IPS-18c (cell line): ENCODE results near the gene KLHL13.
"Not testable (repeated sequence)": the region's sequence is repeated elsewhere in the genome, so short reads cannot be mapped to it uniquely, and the experiment has no call there.

ENCODE experiments used
- H3K4me3 ChIP-seq: 2 replicates; pipeline ENCODE4 v1.7.0; 2013; ENCODE audit warnings: low read depth, mild to moderate bottlenecking, low read length, moderate library complexity; ENCODE audit not compliant: insufficient read depth
- H3K9me3 ChIP-seq: one replicate; pipeline ENCODE4 v1.6.1; 2013; ENCODE audit warnings: mild to moderate bottlenecking, low read length, moderate library complexity; ENCODE audit not compliant: control insufficient read depth, insufficient read depth

The KLHL13 gene

GRCh38 chrX:117973110-117973807 lies 143.4 kb downstream of the KLHL13 start:
- no peak overlapping the region for H3K4me3 ChIP-seq
- H3K9me3 ChIP-seq = no peaks in the 10 kb centered on the region

GRCh38 chrX:117972711-117973109 lies 143.9 kb downstream of the KLHL13 start:
- no peaks in the 10 kb centered on the region for H3K9me3 ChIP-seq

DNA sequence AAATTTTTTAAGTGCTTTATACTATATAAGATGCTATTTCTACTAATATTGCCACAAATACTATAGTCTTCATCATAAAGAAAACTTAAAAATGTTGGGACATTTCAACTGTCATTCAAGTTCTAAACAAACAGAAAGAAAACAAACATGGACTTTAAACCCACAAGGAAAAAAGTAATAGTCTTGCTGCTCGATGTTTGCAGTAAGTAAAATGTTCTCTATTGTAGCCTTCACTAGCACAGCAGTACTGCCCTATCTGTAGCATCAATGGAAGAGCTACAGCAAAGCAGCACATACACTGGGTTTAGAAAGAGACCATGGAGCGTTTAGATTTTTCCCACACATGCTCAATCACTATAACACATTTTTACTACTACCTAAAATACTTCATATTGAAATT lies 146.8 kb downstream of the KLHL13 start:
- Histone ChIP-seq H3K9me3 (no peaks in the 10 kb centered on the region), H3K4me3 (no peak overlapping the region)

More at GRCh38 chrX:117972711-117973109, 143.9 kb downstream of the KLHL13 start:
- no peak overlapping the region for H3K4me3 ChIP-seq

DNA sequence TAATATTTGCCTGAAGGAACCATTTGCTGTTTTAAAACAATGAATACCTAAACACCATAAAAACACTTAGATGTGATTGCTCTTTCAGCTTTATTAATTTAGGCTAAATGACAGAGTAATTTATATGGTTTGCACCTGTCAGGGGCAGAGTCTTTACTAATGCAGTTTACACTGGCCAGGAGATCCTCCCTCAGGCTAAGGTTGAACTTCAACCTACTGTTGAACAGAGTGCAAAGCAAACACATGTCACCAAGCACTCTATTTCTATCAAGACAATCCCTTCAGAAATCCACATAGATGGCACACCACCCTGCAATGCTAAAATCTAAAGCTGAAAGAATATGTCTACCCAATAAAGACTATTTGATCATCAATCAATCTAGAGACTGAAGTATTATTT lies 147.3 kb downstream of the KLHL13 start:
- no peak overlapping the region for H3K4me3 ChIP-seq

DNA sequence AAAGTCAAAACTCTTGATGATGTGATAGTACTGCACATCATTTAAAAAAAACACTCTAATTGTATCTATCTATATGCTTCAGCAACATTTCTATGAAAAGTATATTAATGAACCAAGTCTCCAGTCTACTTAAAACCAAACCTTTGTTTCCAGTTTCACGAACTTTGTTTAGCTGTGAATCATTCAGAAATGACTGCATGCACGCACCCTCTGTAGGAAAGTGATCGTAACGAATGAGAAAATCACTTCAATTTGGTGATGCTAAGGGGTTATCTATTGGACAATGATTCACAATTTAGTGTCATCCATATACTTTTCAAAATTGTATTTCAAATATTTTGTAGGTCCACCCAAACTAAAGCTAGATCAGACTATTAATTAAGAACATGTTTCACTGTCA lies 157.6 kb downstream of the KLHL13 start:
- Histone ChIP-seq H3K9me3 (no peaks in the 10 kb centered on the region), H3K4me3 (no peak overlapping the region)

More for the DNA sequence above, 147.3 kb downstream of the KLHL13 start:
- no peaks in the 10 kb centered on the region for H3K9me3 ChIP-seq

- H3K4me3 ChIP-seq = no peak overlapping the region
- H3K9me3 ChIP-seq = no peaks in the 10 kb centered on the region
Measured at GRCh38 chrX:117957128-117957527, 159.5 kb downstream of the KLHL13 start.

GRCh38 chrX:117939296-117939695 lies 177.3 kb downstream of the KLHL13 start:
- not testable (repeated sequence) for H3K4me3 ChIP-seq, H3K9me3 ChIP-seq

DNA sequence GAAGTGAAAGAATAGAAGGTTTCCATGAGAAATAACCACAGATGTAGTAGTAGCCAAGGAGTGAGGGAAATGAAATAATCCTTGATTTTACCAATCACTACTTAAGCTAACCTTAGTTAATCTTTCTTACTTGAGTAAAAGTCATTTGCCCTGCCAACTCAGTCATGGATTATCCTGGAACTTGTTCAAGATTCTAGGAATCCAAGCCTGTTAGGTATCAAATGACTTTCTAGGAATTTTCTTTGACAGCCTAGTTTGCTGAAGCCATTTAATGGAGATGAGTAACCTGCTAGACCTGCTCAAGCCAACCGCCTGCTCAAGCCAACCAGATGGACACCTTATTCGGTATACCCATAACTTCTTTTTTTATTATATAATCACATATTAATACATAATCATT lies 180.5 kb downstream of the KLHL13 start:
- Histone ChIP-seq H3K9me3 (no peaks in the 10 kb centered on the region), H3K4me3 (no peak overlapping the region)

DNA sequence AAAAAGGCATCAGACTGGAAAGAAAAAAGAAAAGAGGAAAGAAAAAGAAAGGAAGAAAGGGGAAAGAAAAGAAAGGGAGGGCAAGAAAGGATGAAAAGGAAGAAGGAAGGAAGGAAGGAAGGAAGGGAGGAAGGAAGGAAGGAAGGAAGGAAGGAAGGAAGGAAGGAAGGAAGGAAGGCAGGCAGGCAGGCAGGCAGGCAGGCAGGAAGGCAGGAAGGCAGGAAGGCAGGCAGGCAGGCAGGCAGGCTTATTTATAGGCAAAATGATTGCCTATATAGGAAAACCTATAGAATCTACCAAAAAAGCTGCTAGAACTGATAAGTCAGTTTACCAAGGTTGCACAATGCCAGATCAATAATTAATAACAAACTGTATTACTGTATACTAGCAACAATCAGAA lies 186.5 kb downstream of the KLHL13 start:
- H3K9me3 ChIP-seq, H3K4me3 ChIP-seq: not testable (repeated sequence)

DNA sequence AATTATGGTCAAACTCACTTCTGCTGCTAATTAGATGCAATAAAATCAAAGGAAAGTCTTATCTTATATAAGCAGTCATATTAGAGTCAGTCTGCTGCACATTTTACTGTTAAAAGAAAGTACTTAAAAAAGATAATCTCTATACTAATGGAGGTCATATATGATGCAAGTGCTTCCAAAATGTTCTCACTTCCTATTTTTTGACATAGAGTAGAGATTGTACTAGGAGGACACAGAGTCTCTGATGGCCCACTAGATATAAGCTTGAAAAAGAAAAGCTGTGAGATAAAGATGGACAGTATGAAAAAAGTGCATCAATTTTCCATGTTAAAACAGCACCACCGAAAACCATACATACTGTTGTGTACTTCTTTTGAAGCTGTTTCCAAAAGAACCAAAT lies 196.9 kb downstream of the KLHL13 start:
- Histone ChIP-seq H3K9me3 (no peaks in the 10 kb centered on the region), H3K4me3 (no peak overlapping the region)

GRCh38 chrX:117910216-117910615 lies 206.4 kb downstream of the KLHL13 start:
- Histone ChIP-seq H3K4me3 (no peak overlapping the region), H3K9me3 (peaks cover 2% of the 10 kb centered on the region)

DNA sequence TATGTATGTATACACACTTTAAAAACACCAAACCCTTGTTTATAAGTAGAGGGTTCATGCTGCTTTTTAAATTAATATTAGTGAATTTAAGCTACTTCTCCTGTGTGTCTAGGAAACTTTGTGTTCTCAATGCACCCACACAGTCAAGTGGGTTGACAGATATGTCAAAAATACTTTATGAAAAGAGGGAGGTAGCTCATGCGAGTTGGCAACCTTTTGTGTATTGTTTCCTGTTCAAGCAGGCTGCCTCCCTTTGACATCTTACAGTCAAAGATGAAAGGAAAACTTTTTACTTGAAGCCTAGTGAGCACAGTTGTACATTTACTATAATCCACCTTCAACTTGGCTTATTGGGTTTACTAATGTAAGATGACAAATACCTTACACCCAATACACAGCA lies 218.4 kb downstream of the KLHL13 start:
- no peak overlapping the region for H3K4me3 ChIP-seq

GRCh38 chrX:117895418-117895817 lies 221.2 kb downstream of the KLHL13 start:
- no peak overlapping the region for H3K4me3 ChIP-seq

More for the DNA sequence above, 218.4 kb downstream of the KLHL13 start:
- no peaks in the 10 kb centered on the region for H3K9me3 ChIP-seq

GRCh38 chrX:117892469-117892868 lies 224.1 kb downstream of the KLHL13 start:
- no peaks in the 10 kb centered on the region for H3K9me3 ChIP-seq

More at GRCh38 chrX:117895418-117895817, 221.2 kb downstream of the KLHL13 start:
- H3K9me3 ChIP-seq = no peaks in the 10 kb centered on the region

DNA sequence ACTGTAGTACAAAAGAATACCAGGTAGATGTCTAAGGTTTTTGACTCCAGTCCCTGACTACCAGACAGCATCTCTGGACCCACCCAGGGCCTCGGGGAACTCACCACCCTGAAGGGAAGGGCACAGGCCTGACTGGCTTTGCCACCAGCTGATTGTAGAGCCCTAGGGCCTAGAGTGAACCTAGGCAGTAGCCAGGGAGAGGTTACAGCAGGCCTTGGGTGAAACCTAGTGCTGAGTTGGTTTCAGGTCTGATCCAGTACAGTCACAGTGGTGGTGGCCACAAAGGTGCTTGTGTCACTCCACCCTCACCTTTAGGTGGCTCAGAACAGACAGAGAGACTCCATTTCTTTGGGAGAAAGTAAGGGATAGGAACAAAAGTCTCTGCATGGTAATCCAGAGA lies 244.8 kb downstream of the KLHL13 start:
- no peak overlapping the region for H3K4me3 ChIP-seq
- H3K9me3 ChIP-seq = no peaks in the 10 kb centered on the region

More at GRCh38 chrX:117892469-117892868, 224.1 kb downstream of the KLHL13 start:
- no peak overlapping the region for H3K4me3 ChIP-seq

DNA sequence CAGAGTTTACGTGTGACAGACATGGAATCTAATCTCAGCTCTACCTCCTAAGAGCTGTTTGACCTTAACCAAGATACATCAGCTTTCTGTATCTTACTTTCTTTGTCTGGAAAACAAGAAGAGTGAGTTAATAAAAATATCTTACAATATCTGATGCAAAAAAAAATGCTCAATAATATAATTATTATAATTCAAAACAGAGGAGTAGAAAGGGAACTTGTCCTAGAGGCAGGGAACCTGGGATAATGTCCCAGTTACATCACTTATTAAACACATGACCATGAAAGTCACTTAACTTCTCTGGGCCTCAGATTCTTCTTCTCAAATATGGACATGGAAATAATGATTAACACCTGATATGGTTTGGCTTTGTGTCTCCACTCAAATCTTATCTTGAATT lies 256.1 kb downstream of the KLHL13 start:
- H3K9me3 ChIP-seq = no peaks in the 10 kb centered on the region
- H3K4me3 ChIP-seq = no peak overlapping the region

GRCh38 chrX:117854806-117855205 lies 261.8 kb downstream of the KLHL13 start:
- no peak overlapping the region for H3K4me3 ChIP-seq

DNA sequence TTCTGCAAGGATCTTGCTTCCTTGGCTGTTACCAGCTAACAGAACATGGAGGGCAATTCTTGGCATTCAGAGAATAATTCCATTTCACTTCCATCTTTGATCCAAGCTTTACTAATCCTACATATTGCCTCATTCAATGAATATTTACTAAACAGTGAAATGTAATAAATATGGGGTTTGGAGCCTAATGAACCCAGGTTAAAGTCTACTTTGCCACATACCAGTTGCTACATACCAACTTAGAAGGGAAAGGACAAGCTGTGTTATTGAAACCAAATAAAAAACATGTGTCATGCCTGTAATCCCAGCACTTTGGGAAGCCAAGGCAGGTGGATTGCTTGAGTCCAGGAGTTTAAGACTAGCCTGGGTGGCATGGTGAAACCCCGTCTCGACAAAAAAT lies 265.6 kb downstream of the KLHL13 start:
- H3K4me3 ChIP-seq = no peak overlapping the region
- no peaks in the 10 kb centered on the region for H3K9me3 ChIP-seq

More at GRCh38 chrX:117854806-117855205, 261.8 kb downstream of the KLHL13 start:
- H3K9me3 ChIP-seq = no peaks in the 10 kb centered on the region
